GM12878 (cell line): ENCODE data around the gene NOL7. TPM values are rescaled to one million over a fixed set of nuclear protein-coding genes. Genes with fewer than 3 reads are reported as not detected.

Experiments
- ATAC-seq: fragments of 200-7000 bp; cut with Tn5 transposase; 3 replicates; pipeline ENCODE4 v1.9.1; 2020; ENCODE audit warnings: mild to moderate bottlenecking, moderate library complexity
- BruUV-seq: library from RNA; stranded (reverse); fragments of 400-500 nt; replicated peaks from 2 replicates; lab custom pipeline; 2021; lab: Mats Ljungman, UMichigan
- CTCF ChIA-PET: fragments of 300-600 bp; sonication (Branson Sonifier 250); formaldehyde crosslinking; extraction: SDS; loops from one replicate; lab custom pipeline; 2021; ENCODE audit warnings: inconsistent platforms; lab: Yijun Ruan, JAX
- POLR2A ChIA-PET: fragments of 350-600 bp; formaldehyde crosslinking; extraction: SDS; loops from one replicate; lab custom pipeline; 2021; ENCODE audit warnings: inconsistent platforms; lab: Charles Lee
- RAD21 ChIA-PET: fragments of 300-600 bp; sonication (Branson Sonifier 250); formaldehyde crosslinking; loops from one replicate; lab custom pipeline; 2023; ENCODE audit warnings: antibody characterized with exemption; ENCODE audit not compliant: unreplicated experiment; lab: Charles Lee
- SMC1A ChIA-PET: fragments of 300-600 bp; sonication (Branson Sonifier 250); formaldehyde crosslinking; loops from one replicate; lab custom pipeline; 2023; ENCODE audit not compliant: unreplicated experiment, uncharacterized antibody; lab: Charles Lee
- DNase-seq: peaks from one replicate; pipeline ENCODE4 v3.0.0-alpha.2; 2011; ENCODE audit warnings: low read depth, low spot score
- FAIRE-seq: peaks from 3 replicates; lab custom pipeline; 2011; peaks lifted over from hg19 to GRCh38; lab: Jason Lieb, UNC
- H2AFZ ChIP-seq: 2 replicates; pipeline ENCODE4 v1.6.0; 2011; ENCODE audit warnings: low read depth, low read length, control low read depth; ENCODE audit not compliant: control insufficient read depth
- H3K27ac ChIP-seq: 2 replicates; pipeline ENCODE4 v1.5.1; 2011; ENCODE audit warnings: control low read depth; ENCODE audit not compliant: control insufficient read depth, insufficient read depth
- H3K27me3 ChIP-seq, 2 experiments: replicated peaks in 1 of 2; 2 replicates each; pipeline versions ENCODE4 v1.6.0 to v1.6.1; 2011; ENCODE audit warnings: low read length in 1 of 2; ENCODE audit not compliant: control insufficient read depth in 2 of 2, insufficient read depth in 2 of 2
- H3K36me3 ChIP-seq, 2 experiments: 2 replicates each; pipeline ENCODE4 v1.5.1; 2011; ENCODE audit warnings: low read length in 1 of 2; ENCODE audit not compliant: control insufficient read depth in 2 of 2, insufficient read depth in 2 of 2
- H3K4me1 ChIP-seq: 2 replicates; pipeline ENCODE4 v1.6.1; 2011; ENCODE audit warnings: mild to moderate bottlenecking, low read length, moderate library complexity, mixed read lengths; ENCODE audit not compliant: control insufficient read depth, insufficient read depth
- H3K4me2 ChIP-seq: 2 replicates; pipeline ENCODE4 v1.6.0; 2011; ENCODE audit warnings: control low read depth; ENCODE audit not compliant: control insufficient read depth, insufficient read depth
- H3K4me3 ChIP-seq: fragments of 200-600 bp; sonication (generic); 2 replicates; pipeline ENCODE4 v1.5.1; 2016
- H3K79me2 ChIP-seq: 2 replicates; pipeline ENCODE4 v1.6.0; 2011; ENCODE audit warnings: low read length; ENCODE audit not compliant: control insufficient read depth, insufficient read depth
- H3K9ac ChIP-seq: 2 replicates; pipeline ENCODE4 v1.8.0; 2011; ENCODE audit warnings: low read length, control low read depth, mixed read lengths; ENCODE audit not compliant: control insufficient read depth, insufficient read depth
- H3K9me3 ChIP-seq: replicated peaks from 3 replicates; pipeline ENCODE4 v1.5.1; 2011; ENCODE audit warnings: mild to moderate bottlenecking, low read length; ENCODE audit not compliant: control insufficient read depth, insufficient read depth
- H4K20me1 ChIP-seq: 2 replicates; pipeline ENCODE4 v1.6.0; 2011; ENCODE audit not compliant: control insufficient read depth, insufficient read depth
- ATF2 ChIP-seq: IDR thresholded peaks from 2 replicates; pipeline ENCODE4 v1.6.1; 2012; ENCODE audit warnings: low read length, inconsistent platforms
- HDAC2 ChIP-seq: fragments of 200-600 bp; sonication (generic); IDR thresholded peaks from 2 replicates; pipeline ENCODE4 v1.6.1; 2017
- KDM1A ChIP-seq: fragments of 200-600 bp; sonication (generic); IDR thresholded peaks from 2 replicates; pipeline ENCODE4 v1.6.1; 2016; ENCODE audit warnings: borderline replicate concordance
- REST ChIP-seq: IDR thresholded peaks from 2 replicates; pipeline ENCODE4 v1.6.1; 2012; ENCODE audit warnings: mild to moderate bottlenecking, low read depth, low read length
- RUNX3 ChIP-seq: IDR thresholded peaks from 2 replicates; pipeline ENCODE4 v1.6.1; 2012; ENCODE audit warnings: low read length, inconsistent platforms
- SMAD5 ChIP-seq: IDR thresholded peaks from 2 replicates; pipeline ENCODE4 v1.6.1; 2016; ENCODE audit warnings: antibody characterized with exemption, low read depth
- SREBF1 ChIP-seq: IDR thresholded peaks from 2 replicates; pipeline ENCODE4 v1.6.1; 2012; ENCODE audit warnings: mild to moderate bottlenecking, low read length
- SUZ12 ChIP-seq: fragments of 200-600 bp; sonication (generic); IDR thresholded peaks from one replicate; pipeline ENCODE4 v1.6.1; 2018; ENCODE audit warnings: antibody characterized with exemption, mild to moderate bottlenecking; ENCODE audit not compliant: unreplicated experiment
- TBL1XR1 ChIP-seq: IDR thresholded peaks from 2 replicates; pipeline ENCODE4 v1.6.1; 2012; ENCODE audit warnings: low read depth, low read length, improper control_type of control experiment
- YY1 ChIP-seq: IDR thresholded peaks from 2 replicates; pipeline ENCODE4 v1.6.1; 2011; ENCODE audit warnings: low read depth, mild to moderate bottlenecking, low read length
- ZBTB40 ChIP-seq: fragments of 450-650 bp; IDR thresholded peaks from 2 replicates; pipeline ENCODE4 v1.6.1; 2016; ENCODE audit warnings: mild to moderate bottlenecking, moderate library complexity, borderline replicate concordance
- ZNF207 ChIP-seq: fragments of 450-650 bp; IDR thresholded peaks from 2 replicates; pipeline ENCODE4 v1.6.1; 2014; ENCODE audit warnings: antibody characterized with exemption, mild to moderate bottlenecking, borderline replicate concordance
- WGBS: methylation state at CpG from one replicate; pipeline ENCODE4 v1.1.6; 2016; ENCODE audit warnings: low lambda C conversion rate; ENCODE audit not compliant: insufficient replicate concordance, insufficient coverage; ENCODE audit errors: missing lambda C conversion rate; 5-methylcytosine and 5-hydroxymethylcytosine counted together
- in situ Hi-C: fragments of 300-500 bp; cut with MboI; formaldehyde crosslinking; loops from 9 replicates; pipeline ENCODE4 v1.14.3; 2018; ENCODE audit warnings: mixed read lengths
- intact Hi-C: fragments of 100-400 bp; cut with micrococcal nuclease; formaldehyde crosslinking; loops from one replicate; pipeline ENCODE4 v1.14.2; 2022; ENCODE audit not compliant: unreplicated experiment
- polyA plus RNA-seq, 11 experiments: library from polyadenylated mRNA; depleted of rRNA in 4 of 11; unstranded in 6 of 11; stranded (reverse) in 5 of 11; fragments of >200 nt; fragmentation: Nextera tagmentation in 4 of 11; fragmentation: Illumina TruSeq in 1 of 11; extraction: Ambion mirVana in 4 of 11; extraction: Trizol in 1 of 11; gene quantifications; 1 replicate in 1 of 11; 2 replicates in 10 of 11; pipeline versions ENCODE4 v1.2.1 to v1.2.3, GENCODE V29; 2011 to 2016; ENCODE audit warnings: inconsistent platforms in 2 of 11, missing spikeins in 2 of 11, low read depth in 1 of 11
- total RNA-seq, 4 experiments: library from RNA; depleted of rRNA in 3 of 4; stranded (reverse); fragments of >200 nt in 3 of 4; fragmentation: Illumina TruSeq in 1 of 4; extraction: Trizol in 1 of 4; gene quantifications; 2 replicates each; pipeline versions ENCODE4 v1.2.1 to v1.2.3, GENCODE V29; 2013 to 2021
- TF ChIP-seq, protein P1 (sequence below): fragments of 450-650 bp; IDR thresholded peaks from 2 replicates; pipeline ENCODE4 v1.6.1; 2016; ENCODE audit warnings: mild to moderate bottlenecking

Gene NOL7
- total and polyA plus RNA-seq, 10 of the 15 experiments (the other 5 are each of a cell fraction or from before 2014, with no cell fraction given), result 12.2 to 222 (median 86.2) TPM

DNA sequence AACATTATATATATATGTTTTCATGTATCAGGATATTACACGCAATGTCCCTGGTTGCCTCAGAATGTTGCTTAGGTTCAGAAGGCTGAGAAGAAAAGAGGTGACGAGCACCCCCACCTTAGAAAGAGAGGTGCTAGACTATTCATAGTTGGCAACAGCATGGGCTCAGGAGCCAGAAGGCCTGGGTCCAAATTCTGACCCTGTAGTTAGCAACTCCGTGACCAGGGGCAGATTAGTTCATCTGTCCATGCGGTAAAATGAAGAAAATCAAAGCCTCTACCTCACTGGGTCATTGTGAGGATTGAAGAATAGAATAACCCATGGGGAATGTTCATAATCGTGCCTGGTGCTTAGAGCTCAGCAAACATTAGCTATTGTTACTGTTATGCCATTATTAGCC is 46.2 kb upstream of the NOL7 start (continued):
- TF ChIP-seq ZBTB40, result no peak
- TF ChIP-seq, all 136 proteins: peak for 0

DNA sequence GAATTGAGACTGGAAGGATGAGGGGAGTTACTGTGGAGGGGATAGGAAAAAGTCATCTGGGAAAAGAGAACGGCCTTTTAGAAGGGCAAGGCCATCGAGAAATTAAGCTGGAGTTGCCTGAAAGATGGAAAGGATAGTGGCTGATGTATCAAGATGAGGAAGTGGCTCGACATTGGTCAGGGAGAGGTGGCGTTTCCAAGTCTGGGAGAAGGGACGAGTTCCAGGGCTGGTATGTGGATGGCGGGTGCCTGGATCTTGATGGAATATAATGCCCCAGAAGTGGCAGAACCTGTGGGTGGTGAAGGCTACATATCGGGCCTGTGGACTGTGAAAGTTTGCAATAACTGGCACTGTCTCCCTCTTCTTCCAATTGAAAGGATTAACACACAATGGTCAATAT is 42.9 kb upstream of the NOL7 start:
- DNase-seq (no peak), FAIRE-seq (no peak), ATAC-seq (no peak)
- ChIA-PET POLR2A (interaction anchor here (0.6 kb wide), 1 partner anchor 199 kb away, joined by 5 read pairs; no protein-coding TSS in a partner anchor), SMC1A (interaction anchor here (1.2 to 1.4 kb wide), 4 partner anchors 10 to 243 kb away, joined by 3 to 5 read pairs (median 4); no protein-coding TSS in a partner anchor), RAD21 (interaction anchor here (1.1 kb wide), 1 partner anchor 234 kb away, joined by 3 read pairs; no protein-coding TSS in a partner anchor), CTCF (interaction anchor here (1.6 to 3.7 kb wide), 5 partner anchors 10 to 244 kb away, joined by 5 to 30 read pairs (median 10); partner anchors contain the start of gene TBC1D7)
- Histone ChIP-seq H3K27ac (no peak overlapping the region), H2AFZ (no peak overlapping the region), H3K36me3 (no peaks in the 10 kb centered on the region), H3K9ac (no peak overlapping the region), H4K20me1 (no peaks in the 10 kb centered on the region), H3K9me3 (no peaks in the 10 kb centered on the region), H3K4me3 (no peak overlapping the region), H3K79me2 (peaks cover 8% of the 10 kb centered on the region), H3K27me3 (no peaks in the 10 kb centered on the region), H3K4me1 (peaks cover 4% of the 10 kb centered on the region), H3K4me2 (no peak overlapping the region)
- no TSS peak for BruUV-seq
- 89% methylated on average over 7 of the region's 7 CpGs for WGBS
- intact Hi-C loops (no loop called here), in situ Hi-C loops (no loop called here)
- TF ChIP-seq ATF2 (no peak), TBL1XR1 (no peak), SMAD5 (no peak), RUNX3 (no peak), HDAC2 (no peak), REST (no peak), SUZ12 (no peak), YY1 (no peak), SREBF1 (no peak), ZNF207 (no peak), KDM1A (no peak)
- TF ChIP-seq, protein P1, sequence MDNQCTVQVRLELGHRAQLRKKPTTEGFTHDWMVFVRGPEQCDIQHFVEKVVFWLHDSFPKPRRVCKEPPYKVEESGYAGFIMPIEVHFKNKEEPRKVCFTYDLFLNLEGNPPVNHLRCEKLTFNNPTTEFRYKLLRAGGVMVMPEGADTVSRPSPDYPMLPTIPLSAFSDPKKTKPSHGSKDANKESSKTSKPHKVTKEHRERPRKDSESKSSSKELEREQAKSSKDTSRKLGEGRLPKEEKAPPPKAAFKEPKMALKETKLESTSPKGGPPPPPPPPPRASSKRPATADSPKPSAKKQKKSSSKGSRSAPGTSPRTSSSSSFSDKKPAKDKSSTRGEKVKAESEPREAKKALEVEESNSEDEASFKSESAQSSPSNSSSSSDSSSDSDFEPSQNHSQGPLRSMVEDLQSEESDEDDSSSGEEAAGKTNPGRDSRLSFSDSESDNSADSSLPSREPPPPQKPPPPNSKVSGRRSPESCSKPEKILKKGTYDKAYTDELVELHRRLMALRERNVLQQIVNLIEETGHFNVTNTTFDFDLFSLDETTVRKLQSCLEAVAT, result no peak
